Neural cell (in vitro differentiated cells): ENCODE data around the gene ABL2. TPM values are rescaled to one million over a fixed set of nuclear protein-coding genes. Genes with fewer than 3 reads are reported as not detected.

Experiments
- H2AFZ ChIP-seq: fragments of 200-600, 300-800 bp; sonication (generic), shearing (Covaris generic); 2 replicates; pipeline ENCODE4 v1.6.0; 2014; ENCODE audit warnings: low read depth, mild to moderate bottlenecking, antibody characterized with exemption, low read length, moderate library complexity
- H3F3A ChIP-seq: fragments of 200-600 bp; shearing (Covaris generic); 2 replicates; pipeline ENCODE4 v1.6.1; 2016; ENCODE audit warnings: mild to moderate bottlenecking, moderate library complexity, mixed read lengths, antibody characterized with exemption, low read length; ENCODE audit not compliant: insufficient read depth, poor library complexity, severe bottlenecking
- H3K27ac ChIP-seq: fragments of 200-600, 300-800 bp; sonication (generic), shearing (Covaris generic); 2 replicates; pipeline ENCODE4 v1.5.1; 2014; ENCODE audit warnings: mild to moderate bottlenecking, low read length, moderate library complexity
- H3K27me3 ChIP-seq: fragments of 300-800, 200-600 bp; sonication (generic), shearing (Covaris generic); 2 replicates; pipeline ENCODE4 v1.6.0; 2014; ENCODE audit warnings: mild to moderate bottlenecking, low read depth, low read length, moderate library complexity; ENCODE audit not compliant: insufficient read depth
- H3K36me3 ChIP-seq: fragments of 300-800, 200-600 bp; sonication (generic), shearing (Covaris generic); 2 replicates; pipeline ENCODE4 v1.5.1; 2014; ENCODE audit warnings: mild to moderate bottlenecking, antibody characterized with exemption, low read length, moderate library complexity; ENCODE audit not compliant: insufficient read depth
- H3K4me2 ChIP-seq: fragments of 300-800, 200-600 bp; sonication (generic), shearing (Covaris generic); 2 replicates; pipeline ENCODE4 v1.6.0; 2014; ENCODE audit warnings: mild to moderate bottlenecking, low read length
- H3K4me3 ChIP-seq: fragments of 300-800, 200-600 bp; sonication (generic), shearing (Covaris generic); 2 replicates; pipeline ENCODE4 v1.5.1; 2014; ENCODE audit warnings: mild to moderate bottlenecking, low read length, moderate library complexity
- H3K79me2 ChIP-seq: fragments of 200-600 bp; shearing (Covaris generic); replicated peaks from 2 replicates; pipeline ENCODE4 v1.6.0; 2014; ENCODE audit warnings: mild to moderate bottlenecking, low read length, moderate library complexity; ENCODE audit not compliant: insufficient read depth
- H3K9ac ChIP-seq: fragments of 300-800, 200-600 bp; sonication (generic), shearing (Covaris generic); 2 replicates; pipeline ENCODE4 v1.6.1; 2016; ENCODE audit warnings: mild to moderate bottlenecking, low read length, mixed read lengths
- H3K9me2 ChIP-seq: fragments of 200-600 bp; shearing (Covaris generic); 2 replicates; pipeline ENCODE4 v1.6.1; 2016; ENCODE audit warnings: mild to moderate bottlenecking, low read length, mixed read lengths; ENCODE audit not compliant: insufficient read depth
- H3K9me3 ChIP-seq: fragments of 200-600, 300-800 bp; sonication (generic), shearing (Covaris generic); 2 replicates; pipeline ENCODE4 v1.6.1; 2016; ENCODE audit warnings: mild to moderate bottlenecking, mixed run types, low read length, moderate library complexity, mixed read lengths
- H4K20me1 ChIP-seq: fragments of 200-600 bp; shearing (Covaris generic); 2 replicates; pipeline ENCODE4 v1.6.1; 2016; ENCODE audit warnings: mild to moderate bottlenecking, mixed run types; ENCODE audit not compliant: insufficient read depth
- CTCF ChIP-seq: fragments of 450-650 bp; IDR thresholded peaks from 2 replicates; pipeline ENCODE4 v1.5.1; 2014; ENCODE audit warnings: antibody characterized with exemption, mild to moderate bottlenecking, moderate library complexity; ENCODE audit not compliant: poor library complexity, severe bottlenecking
- EP300 ChIP-seq: fragments of 450-650 bp; conservative IDR thresholded peaks from 2 replicates; pipeline ENCODE4 v1.6.1; 2014; ENCODE audit warnings: antibody characterized with exemption, mild to moderate bottlenecking, moderate library complexity; ENCODE audit not compliant: poor library complexity, severe bottlenecking
- EZH2 ChIP-seq: fragments of 200-600, 300-800 bp; shearing (Covaris generic), sonication (generic); IDR thresholded peaks from 2 replicates; pipeline ENCODE4 v1.6.1; 2014; ENCODE audit warnings: antibody characterized with exemption, low read length, borderline replicate concordance, mild to moderate bottlenecking; ENCODE audit not compliant: insufficient read depth, poor library complexity, severe bottlenecking
- MXI1 ChIP-seq: fragments of 450-650 bp; conservative IDR thresholded peaks from 2 replicates; pipeline ENCODE4 v1.6.1; 2014; ENCODE audit warnings: antibody characterized with exemption, mild to moderate bottlenecking; ENCODE audit not compliant: poor library complexity, severe bottlenecking
- POLR2AphosphoS5 ChIP-seq: IDR thresholded peaks from 2 replicates; pipeline ENCODE4 v1.6.1; 2012
- RAD21 ChIP-seq: fragments of 450-650 bp; conservative IDR thresholded peaks from 2 replicates; pipeline ENCODE4 v1.6.1; 2014; ENCODE audit warnings: antibody characterized with exemption, mild to moderate bottlenecking, moderate library complexity
- REST ChIP-seq: IDR thresholded peaks from 2 replicates; pipeline ENCODE4 v1.6.1; 2012; ENCODE audit warnings: borderline replicate concordance
- SMC3 ChIP-seq: fragments of 450-650 bp; conservative IDR thresholded peaks from 2 replicates; pipeline ENCODE4 v1.6.1; 2014; ENCODE audit warnings: antibody characterized with exemption, mild to moderate bottlenecking, moderate library complexity; ENCODE audit not compliant: poor library complexity
- TAF1 ChIP-seq: IDR thresholded peaks from 2 replicates; pipeline ENCODE4 v1.6.1; 2012; ENCODE audit warnings: low read depth
- polyA plus RNA-seq: library from polyadenylated mRNA; depleted of rRNA; stranded (reverse); fragments of >200 nt; gene quantifications from 2 replicates; pipeline ENCODE4 v1.2.3, GENCODE V29; 2014

The ABL2 gene
- polyA plus RNA-seq, 1 donor from 2014 or later = 9.8 TPM

GRCh38 chr1:179168536-179168935 lies 60.9 kb downstream of the ABL2 start:
- no peak overlapping the region for H3K27ac ChIP-seq
- H3K36me3 ChIP-seq = no peaks in the 10 kb centered on the region
- H3K9me2 ChIP-seq = no peaks in the 10 kb centered on the region
- H3K4me3 ChIP-seq = no peak overlapping the region
- no peaks in the 10 kb centered on the region for H3K27me3 ChIP-seq
- no peaks in the 10 kb centered on the region for H4K20me1 ChIP-seq
- no peak for TF ChIP-seq RAD21
- no peak for TF ChIP-seq CTCF
- TF ChIP-seq EZH2 = no peak
- TF ChIP-seq REST = no peak
- TF ChIP-seq MXI1 = no peak
- TF ChIP-seq TAF1 = no peak
- no peak for TF ChIP-seq SMC3
- no peak for TF ChIP-seq EP300
- no peak for TF ChIP-seq POLR2AphosphoS5
- peaks cover 3% of the 10 kb centered on the region for H3K79me2 ChIP-seq
- no peaks in the 10 kb centered on the region for H3F3A ChIP-seq
- H3K9me3 ChIP-seq = no peaks in the 10 kb centered on the region
- no peak overlapping the region for H2AFZ ChIP-seq
- no peak overlapping the region for H3K4me2 ChIP-seq
- no peak overlapping the region for H3K9ac ChIP-seq

- no peak overlapping the region for H3K4me2 ChIP-seq
- no peaks in the 10 kb centered on the region for H4K20me1 ChIP-seq
- H2AFZ ChIP-seq = no peak overlapping the region
- no peak overlapping the region for H3K9ac ChIP-seq
- no peaks in the 10 kb centered on the region for H3F3A ChIP-seq
- no peaks in the 10 kb centered on the region for H3K36me3 ChIP-seq
- H3K9me3 ChIP-seq = no peaks in the 10 kb centered on the region
- TF ChIP-seq RAD21 = no peak
- TF ChIP-seq EP300 = no peak
- no peaks in the 10 kb centered on the region for H3K27me3 ChIP-seq
- H3K4me3 ChIP-seq = no peak overlapping the region
- no peak overlapping the region for H3K27ac ChIP-seq
- peaks cover 3% of the 10 kb centered on the region for H3K79me2 ChIP-seq
- H3K9me2 ChIP-seq = no peaks in the 10 kb centered on the region
These were observed 61.5 kb downstream of the ABL2 start for GRCh38 chr1:179167955-179168354.

GRCh38 chr1:179167418-179167777 lies 62.1 kb downstream of the ABL2 start:
- TF ChIP-seq EP300 (no peak), SMC3 (no peak), CTCF (no peak), TAF1 (no peak), MXI1 (no peak), POLR2AphosphoS5 (no peak), EZH2 (no peak), REST (no peak), RAD21 (no peak)
- Histone ChIP-seq H3K4me2 (no peak overlapping the region), H3K9ac (no peak overlapping the region), H3K9me3 (no peaks in the 10 kb centered on the region), H3K79me2 (peaks cover 3% of the 10 kb centered on the region), H3K4me3 (no peak overlapping the region), H3K9me2 (no peaks in the 10 kb centered on the region), H2AFZ (no peak overlapping the region), H3K27ac (no peak overlapping the region), H3F3A (no peaks in the 10 kb centered on the region), H3K27me3 (no peaks in the 10 kb centered on the region), H4K20me1 (no peaks in the 10 kb centered on the region), H3K36me3 (no peaks in the 10 kb centered on the region)
